Measurements from ENCODE around the gene TBL1XR1.

DNA sequence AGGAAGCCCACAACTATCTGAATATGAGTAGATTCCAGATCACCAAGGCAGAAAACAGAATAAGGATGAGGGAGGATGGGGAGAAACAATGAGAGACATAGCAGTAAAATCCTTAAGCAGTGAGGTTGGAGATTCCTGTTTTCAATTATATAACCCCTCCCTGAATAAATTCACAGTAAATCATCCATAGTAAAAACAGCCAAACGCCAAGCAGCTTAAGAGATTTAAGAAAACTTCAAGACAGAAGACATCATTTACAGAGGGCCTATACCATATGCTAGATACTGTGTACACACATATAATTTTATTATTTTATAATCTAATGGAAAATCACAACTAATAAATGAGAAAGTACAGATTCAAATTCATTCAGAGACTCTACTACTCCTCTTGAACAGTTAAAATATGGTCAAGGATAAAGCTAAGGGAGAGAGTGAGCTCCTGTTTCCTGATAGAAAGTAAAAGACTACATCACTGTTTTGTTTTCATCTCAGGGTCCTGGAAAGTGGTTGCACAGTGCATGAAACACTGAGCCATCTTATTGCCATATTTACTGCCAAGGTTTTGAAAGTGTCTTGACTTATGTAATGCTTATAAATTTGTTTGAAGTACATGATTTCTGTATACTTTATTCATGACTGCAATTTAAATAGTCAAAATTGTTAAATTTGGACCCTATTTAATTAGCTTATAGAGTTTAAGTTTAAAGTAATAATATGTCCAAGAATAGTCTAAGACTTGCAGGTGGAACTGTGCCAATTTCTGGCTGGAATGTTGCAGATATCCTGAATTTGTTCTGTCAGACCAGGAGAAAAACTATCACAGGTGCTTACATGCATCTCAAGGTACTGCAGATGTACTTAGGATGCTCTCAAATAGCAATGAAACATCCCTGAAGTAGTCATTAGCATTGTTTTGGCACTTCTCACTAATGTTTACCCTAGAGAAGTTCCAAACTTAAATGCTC is 141.4 kb downstream of the TBL1XR1 start:
- TF ChIP-seq BRCA1 (CRISPR knock-in tag; IDR thresholded peaks at IDR 0.05) (no peak), ZSCAN20 (CRISPR knock-in tag; IDR thresholded peaks at IDR 0.05; ENCODE audit: borderline replicate concordance) (no peak), SRF (IDR thresholded peaks at IDR 0.05; ENCODE audit: low read depth, low read length) (no peak)
- TF ChIP-seq, protein P1, sequence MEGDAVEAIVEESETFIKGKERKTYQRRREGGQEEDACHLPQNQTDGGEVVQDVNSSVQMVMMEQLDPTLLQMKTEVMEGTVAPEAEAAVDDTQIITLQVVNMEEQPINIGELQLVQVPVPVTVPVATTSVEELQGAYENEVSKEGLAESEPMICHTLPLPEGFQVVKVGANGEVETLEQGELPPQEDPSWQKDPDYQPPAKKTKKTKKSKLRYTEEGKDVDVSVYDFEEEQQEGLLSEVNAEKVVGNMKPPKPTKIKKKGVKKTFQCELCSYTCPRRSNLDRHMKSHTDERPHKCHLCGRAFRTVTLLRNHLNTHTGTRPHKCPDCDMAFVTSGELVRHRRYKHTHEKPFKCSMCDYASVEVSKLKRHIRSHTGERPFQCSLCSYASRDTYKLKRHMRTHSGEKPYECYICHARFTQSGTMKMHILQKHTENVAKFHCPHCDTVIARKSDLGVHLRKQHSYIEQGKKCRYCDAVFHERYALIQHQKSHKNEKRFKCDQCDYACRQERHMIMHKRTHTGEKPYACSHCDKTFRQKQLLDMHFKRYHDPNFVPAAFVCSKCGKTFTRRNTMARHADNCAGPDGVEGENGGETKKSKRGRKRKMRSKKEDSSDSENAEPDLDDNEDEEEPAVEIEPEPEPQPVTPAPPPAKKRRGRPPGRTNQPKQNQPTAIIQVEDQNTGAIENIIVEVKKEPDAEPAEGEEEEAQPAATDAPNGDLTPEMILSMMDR (CRISPR knock-in tag; IDR thresholded peaks at IDR 0.05), result no peak
